PFSK-1 (cell line): Measurements from ENCODE around the gene SKOR2.

Source experiments
- POLR2AphosphoS5 ChIP-seq: IDR thresholded peaks from 2 replicates; pipeline ENCODE4 v1.6.1; 2012; ENCODE audit warnings: low read depth, mild to moderate bottlenecking, control low read depth, low read length, moderate library complexity
- TF ChIP-seq, protein P1 (sequence below), 2 experiments: IDR thresholded peaks; 2 replicates each; pipeline versions ENCODE4 v1.6.1 to v1.8.0; 2011 to 2012; ENCODE audit warnings: low read depth in 2 of 2, low read length in 2 of 2, control low read depth in 1 of 2, inconsistent platforms in 1 of 2, mild to moderate bottlenecking in 1 of 2, moderate library complexity in 1 of 2; ENCODE audit not compliant: insufficient read depth in 1 of 2

DNA sequence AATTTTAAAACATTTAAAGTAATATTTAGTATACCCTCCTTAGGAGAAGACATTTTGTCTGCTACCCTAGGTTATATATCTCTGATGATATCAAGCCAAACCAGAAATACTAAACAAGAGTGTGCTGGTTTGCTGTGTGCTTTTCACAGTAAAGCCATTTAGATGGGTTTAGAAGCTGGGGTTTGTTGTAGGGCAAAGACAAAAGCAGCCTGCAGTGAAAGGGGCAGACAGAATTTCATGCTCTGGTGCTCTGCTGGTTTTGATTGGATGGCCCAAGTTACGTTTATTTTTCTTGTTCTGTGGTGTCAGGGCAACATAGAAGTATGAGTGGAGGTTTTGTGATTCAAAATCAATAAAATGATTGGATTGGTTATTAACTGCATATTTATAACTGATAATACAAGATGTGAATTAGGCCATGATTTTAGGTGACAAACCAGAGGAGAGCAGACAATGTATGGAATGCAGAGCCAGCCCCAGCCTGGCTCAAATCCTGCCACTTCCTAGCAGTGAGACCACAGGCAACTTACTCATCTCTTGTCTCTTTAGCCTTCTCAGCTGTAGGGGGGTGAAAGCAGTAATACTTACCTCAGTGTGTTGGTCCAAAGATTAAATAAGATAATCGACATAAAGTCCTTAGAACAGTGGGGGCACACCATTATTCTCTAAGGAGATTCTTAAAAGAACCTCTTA is 44.4 kb downstream of the SKOR2 start:
- TF ChIP-seq, protein P1, sequence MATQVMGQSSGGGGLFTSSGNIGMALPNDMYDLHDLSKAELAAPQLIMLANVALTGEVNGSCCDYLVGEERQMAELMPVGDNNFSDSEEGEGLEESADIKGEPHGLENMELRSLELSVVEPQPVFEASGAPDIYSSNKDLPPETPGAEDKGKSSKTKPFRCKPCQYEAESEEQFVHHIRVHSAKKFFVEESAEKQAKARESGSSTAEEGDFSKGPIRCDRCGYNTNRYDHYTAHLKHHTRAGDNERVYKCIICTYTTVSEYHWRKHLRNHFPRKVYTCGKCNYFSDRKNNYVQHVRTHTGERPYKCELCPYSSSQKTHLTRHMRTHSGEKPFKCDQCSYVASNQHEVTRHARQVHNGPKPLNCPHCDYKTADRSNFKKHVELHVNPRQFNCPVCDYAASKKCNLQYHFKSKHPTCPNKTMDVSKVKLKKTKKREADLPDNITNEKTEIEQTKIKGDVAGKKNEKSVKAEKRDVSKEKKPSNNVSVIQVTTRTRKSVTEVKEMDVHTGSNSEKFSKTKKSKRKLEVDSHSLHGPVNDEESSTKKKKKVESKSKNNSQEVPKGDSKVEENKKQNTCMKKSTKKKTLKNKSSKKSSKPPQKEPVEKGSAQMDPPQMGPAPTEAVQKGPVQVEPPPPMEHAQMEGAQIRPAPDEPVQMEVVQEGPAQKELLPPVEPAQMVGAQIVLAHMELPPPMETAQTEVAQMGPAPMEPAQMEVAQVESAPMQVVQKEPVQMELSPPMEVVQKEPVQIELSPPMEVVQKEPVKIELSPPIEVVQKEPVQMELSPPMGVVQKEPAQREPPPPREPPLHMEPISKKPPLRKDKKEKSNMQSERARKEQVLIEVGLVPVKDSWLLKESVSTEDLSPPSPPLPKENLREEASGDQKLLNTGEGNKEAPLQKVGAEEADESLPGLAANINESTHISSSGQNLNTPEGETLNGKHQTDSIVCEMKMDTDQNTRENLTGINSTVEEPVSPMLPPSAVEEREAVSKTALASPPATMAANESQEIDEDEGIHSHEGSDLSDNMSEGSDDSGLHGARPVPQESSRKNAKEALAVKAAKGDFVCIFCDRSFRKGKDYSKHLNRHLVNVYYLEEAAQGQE (IDR thresholded peaks at IDR 0.05; ENCODE audit: insufficient read depth in 1 of 2, low read depth in 2 of 2, low read length in 2 of 2), result no peak
- TF ChIP-seq POLR2AphosphoS5, result no peak
